ENCODE measurements around the gene AKT3.

Gene AKT3

DNA sequence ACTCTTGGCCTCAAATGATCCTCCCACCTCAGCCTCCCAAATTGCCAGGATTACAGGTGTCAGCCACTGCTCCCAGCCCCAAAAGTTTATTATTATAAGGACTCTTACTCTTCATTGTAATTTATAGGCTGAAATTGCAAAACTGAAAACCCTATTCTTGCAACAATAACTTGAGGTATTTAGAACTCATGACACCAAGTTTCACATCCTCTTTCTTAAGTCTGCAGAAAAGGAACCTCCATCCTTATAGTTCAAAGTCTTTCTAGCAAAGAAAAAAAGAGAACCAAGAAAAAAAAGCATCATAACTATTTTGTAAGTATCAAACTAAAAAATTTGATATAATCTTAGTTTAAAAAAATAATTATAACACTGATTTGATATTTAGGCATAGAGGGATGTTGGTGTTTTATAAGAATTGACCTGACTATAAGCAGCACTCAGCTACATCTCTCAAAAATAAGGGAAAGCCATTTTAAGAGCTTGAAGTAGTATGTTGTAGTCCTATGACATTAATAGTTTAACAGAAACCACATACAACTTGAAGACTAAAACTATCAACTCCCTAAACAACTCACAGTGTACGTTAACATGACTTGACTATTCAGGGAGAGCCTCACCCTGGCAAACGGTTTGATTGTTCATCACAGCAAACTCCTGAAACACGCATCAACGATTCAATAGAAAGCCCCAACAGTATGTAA lies 122.4 kb downstream of the AKT3 start:
- Histone ChIP-seq H3K27ac (ENCODE audit: low read depth, low read length) (no peak overlapping the region), H3K36me3 (ENCODE audit: control insufficient read depth in 1 of 2, insufficient read depth in 2 of 2, low read length in 2 of 2) (no peaks in the 10 kb centered on the region), H3K9ac (ENCODE audit: low read depth in 1 of 2, low read length in 2 of 2) (no peak overlapping the region), H3K27me3 (ENCODE audit: control insufficient read depth in 1 of 2, insufficient read depth in 2 of 2, low read length in 2 of 2) (no peaks in the 10 kb centered on the region), H3K4me3 (ENCODE audit: low read depth in 1 of 2, low read length in 2 of 2) (no peak overlapping the region), H3K9me3 (ENCODE audit: control insufficient read depth in 1 of 2, low read length in 2 of 2) (no peaks in the 10 kb centered on the region), H3K4me1 (ENCODE audit: control insufficient read depth in 1 of 2, insufficient read depth in 2 of 2, low read length in 2 of 2) (no peaks in the 10 kb centered on the region)

DNA sequence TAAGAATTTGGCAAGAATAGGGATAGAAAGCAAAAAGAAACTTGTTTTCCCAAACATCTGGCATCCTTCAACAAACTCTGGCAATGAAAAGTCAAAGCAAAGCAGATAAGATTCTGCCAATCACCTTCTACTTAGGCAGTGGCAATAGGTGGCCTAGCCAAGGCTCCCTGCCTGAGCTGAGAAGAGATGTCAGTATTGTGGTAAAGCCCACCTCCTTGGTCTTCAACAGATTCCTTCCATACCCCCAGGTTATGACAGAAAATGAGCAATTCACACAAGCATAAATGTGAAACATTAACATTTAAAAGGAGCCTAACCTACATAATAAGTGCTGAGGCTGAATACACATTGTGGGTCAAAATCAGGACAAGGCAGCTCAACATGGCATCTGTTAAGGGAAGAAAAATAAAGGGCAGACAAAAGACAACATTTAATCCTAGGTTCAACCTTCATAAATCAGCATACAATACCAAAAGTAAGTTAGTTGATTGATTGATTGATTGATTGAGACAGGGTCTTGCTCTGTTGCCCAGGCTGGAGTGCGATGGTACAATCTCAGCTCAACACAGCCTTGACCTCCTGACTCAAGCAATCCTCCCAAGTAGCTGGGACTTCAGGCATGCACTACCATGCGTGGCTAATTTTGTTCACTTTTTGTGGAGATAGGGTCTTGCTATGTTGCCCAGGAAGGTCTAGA lies 123.1 kb downstream of the AKT3 start:
- Histone ChIP-seq H3K27me3 (ENCODE audit: control insufficient read depth in 1 of 2, insufficient read depth in 2 of 2, low read length in 2 of 2) (no peaks in the 10 kb centered on the region), H3K27ac (ENCODE audit: low read depth, low read length) (no peak overlapping the region), H3K9me3 (ENCODE audit: control insufficient read depth in 1 of 2, low read length in 2 of 2) (no peaks in the 10 kb centered on the region), H3K4me1 (ENCODE audit: control insufficient read depth in 1 of 2, insufficient read depth in 2 of 2, low read length in 2 of 2) (no peaks in the 10 kb centered on the region), H3K36me3 (ENCODE audit: control insufficient read depth in 1 of 2, insufficient read depth in 2 of 2, low read length in 2 of 2) (no peaks in the 10 kb centered on the region), H3K4me3 (ENCODE audit: low read depth in 1 of 2, low read length in 2 of 2) (no peak overlapping the region), H3K9ac (ENCODE audit: low read depth in 1 of 2, low read length in 2 of 2) (no peak overlapping the region)

DNA sequence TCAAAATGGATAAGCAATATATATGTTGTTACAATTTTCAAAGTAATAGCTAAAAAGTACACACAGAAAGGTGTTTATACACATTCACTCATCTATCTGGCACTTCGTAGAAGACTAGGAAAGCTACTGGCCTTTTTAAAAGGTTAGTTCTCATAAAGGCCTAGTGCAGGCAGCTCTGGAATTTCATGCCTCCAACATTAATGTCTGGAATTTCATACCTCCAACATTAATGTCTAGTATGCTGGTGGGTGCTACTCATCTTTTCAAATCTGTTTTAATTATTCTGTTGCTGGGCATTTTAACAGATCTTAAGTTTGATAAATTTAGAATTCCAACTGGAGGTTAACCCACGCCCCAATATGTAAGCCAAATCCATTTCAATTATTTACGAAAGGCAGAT lies 124.2 kb downstream of the AKT3 start:
- Histone ChIP-seq H3K27me3 (ENCODE audit: control insufficient read depth in 1 of 2, insufficient read depth in 2 of 2, low read length in 2 of 2) (no peaks in the 10 kb centered on the region), H3K9ac (ENCODE audit: low read depth in 1 of 2, low read length in 2 of 2) (no peak overlapping the region), H3K4me1 (ENCODE audit: control insufficient read depth in 1 of 2, insufficient read depth in 2 of 2, low read length in 2 of 2) (no peaks in the 10 kb centered on the region), H3K36me3 (ENCODE audit: control insufficient read depth in 1 of 2, insufficient read depth in 2 of 2, low read length in 2 of 2) (no peaks in the 10 kb centered on the region), H3K4me3 (ENCODE audit: low read depth in 1 of 2, low read length in 2 of 2) (no peak overlapping the region), H3K27ac (ENCODE audit: low read depth, low read length) (no peak overlapping the region), H3K9me3 (ENCODE audit: control insufficient read depth in 1 of 2, low read length in 2 of 2) (no peaks in the 10 kb centered on the region)

DNA sequence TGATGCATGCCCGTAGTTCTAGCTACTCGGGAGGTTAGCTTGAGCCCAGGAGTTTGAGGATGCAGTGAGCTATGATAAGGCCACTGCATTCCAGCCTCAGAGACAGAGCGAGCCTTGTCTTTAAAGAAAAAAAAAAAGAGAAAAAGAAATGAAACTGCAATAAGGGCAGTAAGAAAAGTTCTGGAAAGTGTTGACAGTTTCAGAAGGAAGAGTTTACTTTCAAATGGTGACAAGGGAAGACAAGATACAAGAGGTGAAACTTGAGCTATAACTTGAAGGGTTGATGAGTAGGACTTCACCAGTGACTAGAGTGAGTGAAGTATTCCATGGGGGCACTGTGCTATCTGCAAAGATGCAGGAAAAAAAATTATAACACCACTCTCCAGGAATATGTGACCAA lies 125.0 kb downstream of the AKT3 start:
- Histone ChIP-seq H3K9ac (ENCODE audit: low read depth in 1 of 2, low read length in 2 of 2) (no peak overlapping the region), H3K9me3 (ENCODE audit: control insufficient read depth in 1 of 2, low read length in 2 of 2) (no peaks in the 10 kb centered on the region), H3K27me3 (ENCODE audit: control insufficient read depth in 1 of 2, insufficient read depth in 2 of 2, low read length in 2 of 2) (no peaks in the 10 kb centered on the region), H3K4me3 (ENCODE audit: low read depth in 1 of 2, low read length in 2 of 2) (no peak overlapping the region), H3K27ac (ENCODE audit: low read depth, low read length) (no peak overlapping the region), H3K4me1 (ENCODE audit: control insufficient read depth in 1 of 2, insufficient read depth in 2 of 2, low read length in 2 of 2) (no peaks in the 10 kb centered on the region), H3K36me3 (ENCODE audit: control insufficient read depth in 1 of 2, insufficient read depth in 2 of 2, low read length in 2 of 2) (no peaks in the 10 kb centered on the region)

DNA sequence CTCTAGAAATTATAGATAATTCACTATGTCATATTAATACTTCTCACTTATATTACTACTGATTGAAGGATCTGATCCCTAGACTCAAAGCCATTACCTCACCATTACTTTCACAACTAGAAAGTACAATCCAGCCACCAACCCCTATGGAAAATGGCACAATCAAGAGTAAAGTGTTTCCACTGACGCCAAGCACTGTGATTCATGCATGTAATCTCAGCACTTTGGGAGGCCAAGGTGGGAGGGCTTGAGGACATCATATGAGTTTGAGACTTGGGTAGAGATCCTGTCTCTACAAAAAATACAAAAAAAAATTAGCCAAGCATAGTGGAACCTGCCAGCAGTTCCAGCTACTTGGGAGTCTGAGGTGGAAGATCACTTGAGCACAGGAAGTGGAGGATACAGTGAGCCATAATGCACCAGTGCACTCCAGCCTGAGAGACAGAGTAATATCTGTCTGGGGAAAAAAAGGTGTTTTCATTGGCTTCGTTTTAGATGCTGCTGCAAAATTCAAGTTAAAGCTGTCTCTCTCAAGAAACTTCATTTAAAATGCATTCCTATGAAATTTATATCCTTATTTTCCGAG lies 126.5 kb downstream of the AKT3 start:
- no peaks in the 10 kb centered on the region for H3K9me3 ChIP-seq (ENCODE audit: control insufficient read depth in 1 of 2, low read length in 2 of 2)
- H3K9ac ChIP-seq (ENCODE audit: low read depth in 1 of 2, low read length in 2 of 2): no peak overlapping the region
- H3K27ac ChIP-seq (ENCODE audit: low read depth, low read length): no peak overlapping the region
- no peaks in the 10 kb centered on the region for H3K4me1 ChIP-seq (ENCODE audit: control insufficient read depth in 1 of 2, insufficient read depth in 2 of 2, low read length in 2 of 2)
- H3K27me3 ChIP-seq (ENCODE audit: control insufficient read depth in 1 of 2, insufficient read depth in 2 of 2, low read length in 2 of 2): no peaks in the 10 kb centered on the region
- no peaks in the 10 kb centered on the region for H3K36me3 ChIP-seq (ENCODE audit: control insufficient read depth in 1 of 2, insufficient read depth in 2 of 2, low read length in 2 of 2)
- H3K4me3 ChIP-seq (ENCODE audit: low read depth in 1 of 2, low read length in 2 of 2): no peak overlapping the region

DNA sequence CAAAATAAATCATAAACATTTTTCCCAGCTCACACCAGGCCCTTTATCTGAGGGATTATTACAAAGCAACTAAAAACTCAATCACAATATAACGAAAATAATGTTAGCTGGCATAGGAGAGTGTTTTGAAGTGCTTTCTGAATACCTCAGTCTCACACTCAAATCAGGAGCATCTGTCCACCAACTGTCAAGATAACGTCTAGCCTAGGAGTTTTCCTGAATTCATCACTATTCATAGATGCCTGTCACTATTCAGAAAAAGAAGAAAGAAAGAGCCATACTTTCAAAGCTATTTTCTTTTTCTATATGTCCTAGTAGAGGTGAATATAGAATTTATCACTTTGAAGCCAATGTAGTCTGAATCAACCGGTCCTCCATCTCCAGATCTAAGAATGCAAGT lies 127.0 kb downstream of the AKT3 start:
- Histone ChIP-seq H3K27me3 (ENCODE audit: control insufficient read depth in 1 of 2, insufficient read depth in 2 of 2, low read length in 2 of 2) (no peaks in the 10 kb centered on the region), H3K4me1 (ENCODE audit: control insufficient read depth in 1 of 2, insufficient read depth in 2 of 2, low read length in 2 of 2) (no peaks in the 10 kb centered on the region), H3K36me3 (ENCODE audit: control insufficient read depth in 1 of 2, insufficient read depth in 2 of 2, low read length in 2 of 2) (no peaks in the 10 kb centered on the region), H3K4me3 (ENCODE audit: low read depth in 1 of 2, low read length in 2 of 2) (no peak overlapping the region), H3K9me3 (ENCODE audit: control insufficient read depth in 1 of 2, low read length in 2 of 2) (no peaks in the 10 kb centered on the region), H3K27ac (ENCODE audit: low read depth, low read length) (no peak overlapping the region), H3K9ac (ENCODE audit: low read depth in 1 of 2, low read length in 2 of 2) (no peak overlapping the region)

DNA sequence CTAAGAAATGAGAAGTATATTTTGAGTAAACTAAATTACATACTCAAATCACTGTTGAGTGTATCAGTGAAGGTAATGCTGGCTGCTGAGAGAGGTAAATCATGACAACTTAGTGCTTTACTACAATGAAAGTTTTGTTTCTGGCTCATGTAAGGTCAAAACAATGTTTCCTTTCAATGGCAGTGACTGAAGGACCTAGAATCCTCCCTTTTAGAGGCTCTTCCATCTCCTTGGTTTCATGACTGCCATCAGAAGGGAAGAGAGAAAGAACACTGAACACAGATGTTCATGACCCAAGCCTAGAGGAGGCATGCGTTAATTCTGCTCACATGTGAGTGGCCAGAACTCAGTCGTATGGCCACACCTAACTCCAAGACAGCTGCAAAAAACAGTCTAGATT lies 130.6 kb downstream of the AKT3 start:
- Histone ChIP-seq H3K4me1 (ENCODE audit: control insufficient read depth in 1 of 2, insufficient read depth in 2 of 2, low read length in 2 of 2) (no peaks in the 10 kb centered on the region), H3K27ac (ENCODE audit: low read depth, low read length) (no peak overlapping the region), H3K36me3 (ENCODE audit: control insufficient read depth in 1 of 2, insufficient read depth in 2 of 2, low read length in 2 of 2) (no peaks in the 10 kb centered on the region), H3K9me3 (ENCODE audit: control insufficient read depth in 1 of 2, low read length in 2 of 2) (no peaks in the 10 kb centered on the region), H3K9ac (ENCODE audit: low read depth in 1 of 2, low read length in 2 of 2) (no peak overlapping the region), H3K4me3 (ENCODE audit: low read depth in 1 of 2, low read length in 2 of 2) (no peak overlapping the region), H3K27me3 (ENCODE audit: control insufficient read depth in 1 of 2, insufficient read depth in 2 of 2, low read length in 2 of 2) (no peaks in the 10 kb centered on the region)

DNA sequence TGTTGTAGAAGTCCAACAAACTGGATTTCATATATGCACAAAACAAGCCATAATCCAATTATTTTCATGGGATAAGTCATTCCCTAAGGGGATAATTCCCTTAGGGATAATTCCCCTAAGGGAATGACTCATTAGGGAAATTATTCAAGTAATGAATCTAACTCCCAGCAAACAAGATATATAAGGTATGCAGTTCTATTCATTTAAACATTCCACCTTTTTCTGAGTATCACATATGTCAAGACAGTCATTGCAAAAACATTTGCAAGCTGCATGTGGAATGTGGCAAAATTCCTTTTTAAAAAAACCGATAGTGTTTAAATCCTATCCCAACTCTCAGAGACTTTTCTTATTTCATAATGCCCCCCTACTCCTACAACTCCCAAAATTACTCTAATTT lies 131.2 kb downstream of the AKT3 start:
- H3K36me3 ChIP-seq (ENCODE audit: control insufficient read depth in 1 of 2, insufficient read depth in 2 of 2, low read length in 2 of 2): no peaks in the 10 kb centered on the region
- no peaks in the 10 kb centered on the region for H3K27me3 ChIP-seq (ENCODE audit: control insufficient read depth in 1 of 2, insufficient read depth in 2 of 2, low read length in 2 of 2)
- no peaks in the 10 kb centered on the region for H3K9me3 ChIP-seq (ENCODE audit: control insufficient read depth in 1 of 2, low read length in 2 of 2)
- H3K9ac ChIP-seq (ENCODE audit: low read depth in 1 of 2, low read length in 2 of 2): no peak overlapping the region
- no peak overlapping the region for H3K4me3 ChIP-seq (ENCODE audit: low read depth in 1 of 2, low read length in 2 of 2)
- no peaks in the 10 kb centered on the region for H3K4me1 ChIP-seq (ENCODE audit: control insufficient read depth in 1 of 2, insufficient read depth in 2 of 2, low read length in 2 of 2)
- H3K27ac ChIP-seq (ENCODE audit: low read depth, low read length): no peak overlapping the region

DNA sequence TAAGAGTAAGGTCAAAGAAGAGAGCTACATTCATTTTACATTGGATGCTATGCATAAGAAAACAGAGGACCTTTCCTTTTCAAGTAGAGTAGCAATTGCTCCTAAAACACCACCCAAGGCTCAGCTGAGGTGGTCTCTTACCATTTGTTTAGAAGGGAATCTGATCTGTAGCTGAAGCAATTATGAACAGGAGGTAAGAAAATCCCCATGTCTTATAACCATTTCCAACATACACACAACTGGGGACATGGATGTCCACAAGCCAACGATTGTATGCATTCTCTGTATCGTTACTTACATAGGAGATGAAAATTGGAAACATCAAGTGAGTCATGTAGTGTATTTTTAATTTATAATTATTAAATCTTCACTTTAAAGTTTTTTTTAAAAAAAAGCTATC lies 132.0 kb downstream of the AKT3 start:
- Histone ChIP-seq H3K9me3 (ENCODE audit: control insufficient read depth in 1 of 2, low read length in 2 of 2) (no peaks in the 10 kb centered on the region), H3K4me3 (ENCODE audit: low read depth in 1 of 2, low read length in 2 of 2) (no peak overlapping the region), H3K4me1 (ENCODE audit: control insufficient read depth in 1 of 2, insufficient read depth in 2 of 2, low read length in 2 of 2) (no peaks in the 10 kb centered on the region), H3K27me3 (ENCODE audit: control insufficient read depth in 1 of 2, insufficient read depth in 2 of 2, low read length in 2 of 2) (no peaks in the 10 kb centered on the region), H3K27ac (ENCODE audit: low read depth, low read length) (no peak overlapping the region), H3K9ac (ENCODE audit: low read depth in 1 of 2, low read length in 2 of 2) (no peak overlapping the region), H3K36me3 (ENCODE audit: control insufficient read depth in 1 of 2, insufficient read depth in 2 of 2, low read length in 2 of 2) (no peaks in the 10 kb centered on the region)

DNA sequence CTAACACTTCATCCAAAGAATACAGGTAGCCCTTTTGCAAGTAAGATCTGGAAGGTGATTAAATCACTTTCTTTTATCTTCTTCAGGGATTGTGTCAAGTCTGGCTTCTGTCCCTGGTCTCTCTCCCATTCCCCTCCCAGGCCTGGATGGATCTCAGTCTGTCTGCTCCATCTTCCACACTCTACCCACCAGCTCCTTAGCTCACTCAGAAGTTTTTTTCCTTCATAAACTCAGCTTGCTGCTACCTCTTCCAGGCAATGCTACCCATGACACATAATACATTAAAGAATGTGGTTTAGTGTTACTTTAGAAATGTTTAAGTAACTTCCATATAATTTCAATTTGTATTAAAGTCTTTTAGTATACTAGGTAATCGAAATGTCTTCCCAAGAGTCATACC lies 133.1 kb downstream of the AKT3 start:
- H3K27ac ChIP-seq (ENCODE audit: low read depth, low read length): no peak overlapping the region
- no peaks in the 10 kb centered on the region for H3K27me3 ChIP-seq (ENCODE audit: control insufficient read depth in 1 of 2, insufficient read depth in 2 of 2, low read length in 2 of 2)
- H3K4me1 ChIP-seq (ENCODE audit: control insufficient read depth in 1 of 2, insufficient read depth in 2 of 2, low read length in 2 of 2): no peaks in the 10 kb centered on the region
- H3K36me3 ChIP-seq (ENCODE audit: control insufficient read depth in 1 of 2, insufficient read depth in 2 of 2, low read length in 2 of 2): no peaks in the 10 kb centered on the region
- H3K9me3 ChIP-seq (ENCODE audit: control insufficient read depth in 1 of 2, low read length in 2 of 2): no peaks in the 10 kb centered on the region
- H3K9ac ChIP-seq (ENCODE audit: low read depth in 1 of 2, low read length in 2 of 2): no peak overlapping the region
- no peak overlapping the region for H3K4me3 ChIP-seq (ENCODE audit: low read depth in 1 of 2, low read length in 2 of 2)
